Stimulated activated CD4-positive, alpha-beta T cell treated with anti-CD3 and anti-CD28 coated beads, Interleukin-2, amount 100 ng/mL, for 48 hours (primary cell): Measurements from ENCODE around the gene C2CD2.

Experiments
- DNase-seq, 2 donors: peaks; one replicate each; pipeline ENCODE4 v3.0.0-alpha.2; 2020

Gene C2CD2

DNA sequence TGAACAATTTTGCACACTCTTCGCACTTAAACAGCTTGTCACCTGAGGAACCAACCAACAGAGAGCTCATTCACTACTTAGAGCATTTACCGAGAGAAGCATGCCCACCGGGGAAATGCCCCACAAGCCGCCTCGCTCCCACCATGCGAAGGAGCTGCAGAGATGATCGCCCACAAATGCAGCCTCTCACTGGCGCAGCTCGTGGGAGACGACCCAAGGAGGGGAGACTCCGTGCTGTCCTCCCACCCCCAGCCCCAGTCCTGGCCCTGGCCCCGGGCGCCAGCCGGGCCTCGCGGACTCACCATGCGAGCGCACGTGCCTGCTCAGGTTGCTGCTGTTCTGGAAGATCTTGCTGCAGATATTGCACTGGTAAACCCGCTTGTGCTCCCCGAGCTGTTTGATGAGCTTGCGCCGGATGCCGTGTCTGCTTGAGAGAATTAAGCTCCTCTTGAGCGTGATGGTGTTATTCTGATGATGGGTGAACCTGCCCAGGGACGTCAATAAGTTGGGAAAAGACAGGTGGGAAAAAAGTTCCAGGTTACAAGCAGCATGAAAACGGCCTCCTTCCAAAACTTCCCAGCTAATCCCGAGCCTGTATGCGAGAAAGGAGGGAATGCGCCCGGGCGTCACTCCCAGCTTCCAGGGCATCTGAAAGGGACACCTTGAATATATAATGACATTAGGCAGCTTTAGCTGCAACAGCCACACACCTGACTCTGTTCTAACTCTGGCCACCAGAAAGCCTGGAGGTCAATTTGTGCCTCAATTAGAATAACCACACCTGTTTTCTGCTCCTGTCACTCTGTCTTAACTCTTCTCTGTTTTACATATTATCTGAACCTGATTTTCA is 117.4 kb downstream of the C2CD2 start:
- DNase-seq: no peak

GRCh38 chr21:41835711-41836154 is 118.1 kb downstream of the C2CD2 start:
- DNase-seq: no peak
